Uterus (tissue), 4 donors: Measurements from ENCODE around the gene CHST4. TPM values are rescaled to one million over a fixed set of nuclear protein-coding genes. Genes with fewer than 3 reads are reported as not detected.

ENCODE experiments used
- DNase-seq, 2 donors: peaks; one replicate each; pipeline ENCODE4 v3.0.0-alpha.2; 2019 to 2020
- H3K27ac ChIP-seq, 2 donors: fragments of 200-600 bp; sonication (generic); 1 replicate in 1 of 2; 2 replicates in 1 of 2; pipeline ENCODE4 v1.5.1; 2016 to 2018
- H3K27me3 ChIP-seq, 2 donors: fragments of 200-600 bp; sonication (generic); one replicate each; pipeline ENCODE4 v1.5.1; 2018 to 2019; ENCODE audit warnings: control low read depth in 1 of 2
- H3K36me3 ChIP-seq, 2 donors: fragments of 200-600 bp; sonication (generic); one replicate each; pipeline ENCODE4 v1.5.1; 2019; ENCODE audit warnings: control low read depth in 1 of 2
- H3K4me1 ChIP-seq, 2 donors: fragments of 200-600 bp; sonication (generic); one replicate each; pipeline ENCODE4 v1.5.1; 2018 to 2019; ENCODE audit warnings: control low read depth in 1 of 2
- H3K4me3 ChIP-seq, 2 donors: fragments of 200-600 bp; sonication (generic); 1 replicate in 1 of 2; 2 replicates in 1 of 2; pipeline ENCODE4 v1.5.1; 2018 to 2019; ENCODE audit warnings: mild to moderate bottlenecking in 1 of 2
- H3K9me3 ChIP-seq, 2 donors: fragments of 200-600 bp; sonication (generic); one replicate each; pipeline ENCODE4 v1.5.1; 2019; ENCODE audit warnings: control low read depth in 1 of 2
- POLR2A ChIP-seq, 2 donors: fragments of 450-650 bp; IDR thresholded peaks; one replicate each; pipeline ENCODE4 v1.6.1; 2016; ENCODE audit warnings: antibody characterized with exemption in 2 of 2, mild to moderate bottlenecking in 1 of 2, moderate library complexity in 1 of 2
- intact Hi-C: fragments of 100-400 bp; cut with DNase I; formaldehyde crosslinking; loops from one replicate; pipeline ENCODE4 v1.15.1; 2023; ENCODE audit warnings: low total_unique reads
- small RNA-seq: library from RNA; depleted of rRNA; stranded (forward); fragments of <200 nt; gene quantifications from one replicate; pipeline ENCODE3, GENCODE V24; 2016
- total RNA-seq, 4 donors: library from RNA; depleted of rRNA in 3 of 4; stranded (reverse); fragments of >200 nt in 3 of 4; gene quantifications; one replicate each; pipeline versions ENCODE4 v1.1.0 to v1.2.4, GENCODE V29; 2014 to 2023
- TF ChIP-seq, protein P1 (sequence below), 4 experiments: fragments of 200-600 bp in 2 of 4; fragments of 450-650 bp in 2 of 4; sonication (generic) in 2 of 4; IDR thresholded peaks; one replicate each; pipeline ENCODE4 v1.5.1; 2016 to 2019; ENCODE audit warnings: antibody characterized with exemption in 4 of 4, mild to moderate bottlenecking in 2 of 4, moderate library complexity in 1 of 4
- donor health status: DM: yes; HTN: yes; CAD: no.

Gene CHST4
- total RNA-seq, 4 donors from 2014 or later: 6.4 TPM; not detected in 3

GRCh38 chr16:71584543-71585317, 58.5 kb downstream of the CHST4 start:
- intact Hi-C loops: no loop called here
- no peak overlapping the region for H3K4me3 ChIP-seq
- TF ChIP-seq POLR2A (IDR thresholded peaks at IDR 0.05): no peak
- TF ChIP-seq, protein P1, sequence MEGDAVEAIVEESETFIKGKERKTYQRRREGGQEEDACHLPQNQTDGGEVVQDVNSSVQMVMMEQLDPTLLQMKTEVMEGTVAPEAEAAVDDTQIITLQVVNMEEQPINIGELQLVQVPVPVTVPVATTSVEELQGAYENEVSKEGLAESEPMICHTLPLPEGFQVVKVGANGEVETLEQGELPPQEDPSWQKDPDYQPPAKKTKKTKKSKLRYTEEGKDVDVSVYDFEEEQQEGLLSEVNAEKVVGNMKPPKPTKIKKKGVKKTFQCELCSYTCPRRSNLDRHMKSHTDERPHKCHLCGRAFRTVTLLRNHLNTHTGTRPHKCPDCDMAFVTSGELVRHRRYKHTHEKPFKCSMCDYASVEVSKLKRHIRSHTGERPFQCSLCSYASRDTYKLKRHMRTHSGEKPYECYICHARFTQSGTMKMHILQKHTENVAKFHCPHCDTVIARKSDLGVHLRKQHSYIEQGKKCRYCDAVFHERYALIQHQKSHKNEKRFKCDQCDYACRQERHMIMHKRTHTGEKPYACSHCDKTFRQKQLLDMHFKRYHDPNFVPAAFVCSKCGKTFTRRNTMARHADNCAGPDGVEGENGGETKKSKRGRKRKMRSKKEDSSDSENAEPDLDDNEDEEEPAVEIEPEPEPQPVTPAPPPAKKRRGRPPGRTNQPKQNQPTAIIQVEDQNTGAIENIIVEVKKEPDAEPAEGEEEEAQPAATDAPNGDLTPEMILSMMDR (IDR thresholded peaks at IDR 0.05): no peak
- no peaks in the 10 kb centered on the region for H3K9me3 ChIP-seq
- no peaks in the 10 kb centered on the region for H3K27me3 ChIP-seq
- no peaks in the 10 kb centered on the region for H3K36me3 ChIP-seq
- no peak for DNase-seq
- no peaks in the 10 kb centered on the region for H3K4me1 ChIP-seq
- no peak overlapping the region for H3K27ac ChIP-seq

- TF ChIP-seq POLR2A (IDR thresholded peaks at IDR 0.05): no peak
- TF ChIP-seq, protein P1 (IDR thresholded peaks at IDR 0.05): no peak
- H3K9me3 ChIP-seq: no peaks in the 10 kb centered on the region
- DNase-seq: no peak
- H3K4me1 ChIP-seq: no peaks in the 10 kb centered on the region
- no peaks in the 10 kb centered on the region for H3K36me3 ChIP-seq
- H3K27ac ChIP-seq: no peak overlapping the region
- H3K4me3 ChIP-seq: no peak overlapping the region
- intact Hi-C loops: no loop called here
- no peaks in the 10 kb centered on the region for H3K27me3 ChIP-seq
These were observed 59.1 kb downstream of the CHST4 start for GRCh38 chr16:71585318-71585703.

Small RNAs within 50 kb of the gene (small RNA-seq; reads per million reads assigned to genes)
- gene RNU6-1061P: not detected

Other genes with a start within 250 kb of the CHST4 start
- gene CMTR2, start 237.0 kb upstream of the CHST4 start, total RNA-seq: 10 to 100 TPM; 12.0 to 79.6 (median 14.0) TPM
- gene CALB2, start 167.7 kb upstream of the CHST4 start, total RNA-seq: 1 to 10 TPM in 1 of 4 donors, not detected in 3; 2.5 TPM
- not detected for gene TLE7, start 84.4 kb upstream of the CHST4 start, total RNA-seq
- gene ZNF23, start 64.2 kb upstream of the CHST4 start, total RNA-seq: 10 to 100 TPM in 2 of 4 donors, 1 to 10 TPM in 2; 2.4 to 12.8 (median 7.5) TPM
- 10 to 100 TPM in 1 of 4 donors, 1 to 10 TPM in 2, under 1 TPM in 1; 0.59 to 21.5 (median 8.3) TPM for gene ZNF19, start 37.1 kb upstream of the CHST4 start, total RNA-seq
- gene TAT, start 50.7 kb downstream of the CHST4 start, total RNA-seq: under 1 TPM in 2 of 4 donors, not detected in 2; 0.07 to 0.24 TPM
- 1 to 10 TPM in 2 of 4 donors, under 1 TPM in 1, not detected in 1; 0.21 to 5.7 (median 1.8) TPM for gene MARVELD3, start 99.8 kb downstream of the CHST4 start, total RNA-seq
- gene PHLPP2, start 198.3 kb downstream of the CHST4 start, total RNA-seq: 10 to 100 TPM in 2 of 4 donors, 1 to 10 TPM in 2; 2.0 to 22.3 (median 10.7) TPM